T-helper 9 cell (primary cell): Measurements from ENCODE around the gene ADCY10.

Source experiments
- DNase-seq: peaks from one replicate; pipeline ENCODE4 v3.0.0-alpha.2; 2020

The ADCY10 gene

DNA sequence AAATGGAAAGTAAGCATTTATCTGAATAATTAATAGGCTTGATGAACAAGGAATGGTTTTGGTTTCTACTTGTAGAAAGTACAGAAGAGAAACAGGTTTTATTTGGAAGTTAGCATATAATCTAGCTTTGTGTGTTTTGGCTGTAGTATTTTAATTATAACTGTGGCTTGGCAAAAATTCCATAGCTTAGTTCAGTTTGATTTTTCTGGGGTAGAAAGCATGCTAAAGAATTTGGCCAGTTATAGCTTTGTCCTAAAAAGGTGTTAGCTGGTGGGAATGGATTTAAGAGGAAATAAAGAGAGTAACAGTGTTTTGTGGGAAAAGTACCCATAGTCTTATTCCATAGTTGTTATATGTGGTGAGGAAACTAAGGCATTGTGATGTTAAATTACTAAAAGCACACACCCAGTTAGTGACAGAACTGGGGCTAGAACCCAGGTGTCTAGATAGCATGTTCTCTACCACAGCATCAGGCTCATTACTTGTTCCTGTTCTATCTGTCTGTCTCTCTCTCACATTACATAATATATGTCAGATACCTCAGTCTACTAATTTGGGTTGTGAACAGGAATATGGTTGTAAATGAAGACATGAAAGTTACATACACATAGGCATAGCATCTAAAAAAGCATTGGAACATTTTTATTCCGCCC, 137.2 kb downstream of the ADCY10 start:
- DNase-seq, result no peak

DNA sequence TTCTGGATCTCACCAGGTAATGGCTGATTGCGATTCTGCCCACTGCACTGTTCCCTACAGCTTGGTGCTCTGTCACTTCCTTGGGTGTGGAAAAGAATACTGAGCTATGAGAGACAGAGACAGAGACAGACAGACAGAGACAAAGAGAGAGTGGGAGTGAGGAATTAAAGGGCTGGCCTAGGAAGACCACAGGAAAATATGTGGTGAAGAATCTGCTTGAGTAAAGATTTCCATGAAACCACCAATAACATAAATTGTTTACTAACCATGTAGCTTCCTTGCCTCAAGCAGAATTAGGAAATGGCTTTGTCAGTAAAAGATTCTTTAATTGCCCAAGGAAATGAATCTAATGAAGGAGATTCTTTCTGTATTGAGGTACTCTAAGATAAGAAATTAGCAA, 137.8 kb downstream of the ADCY10 start:
- DNase-seq, result no peak

DNA sequence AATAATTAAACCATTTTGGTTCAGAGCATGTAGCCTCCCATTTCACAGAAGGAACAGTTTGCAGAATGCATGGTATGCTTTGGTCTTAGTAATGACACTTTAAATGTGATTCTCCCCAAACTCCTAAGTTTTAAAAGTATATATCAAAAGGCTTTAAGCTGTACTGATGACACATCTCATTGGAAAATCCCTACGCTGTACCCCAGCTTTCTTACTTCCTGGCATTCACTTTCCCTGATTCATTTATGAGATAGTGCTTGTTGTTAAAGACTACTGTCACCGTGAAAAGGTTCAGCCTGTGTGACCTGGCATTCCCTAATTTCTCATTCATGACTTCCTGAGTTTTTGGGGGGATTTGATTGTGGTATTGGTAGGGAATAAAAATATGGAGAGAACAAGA, 138.8 kb downstream of the ADCY10 start:
- DNase-seq, result no peak

DNA sequence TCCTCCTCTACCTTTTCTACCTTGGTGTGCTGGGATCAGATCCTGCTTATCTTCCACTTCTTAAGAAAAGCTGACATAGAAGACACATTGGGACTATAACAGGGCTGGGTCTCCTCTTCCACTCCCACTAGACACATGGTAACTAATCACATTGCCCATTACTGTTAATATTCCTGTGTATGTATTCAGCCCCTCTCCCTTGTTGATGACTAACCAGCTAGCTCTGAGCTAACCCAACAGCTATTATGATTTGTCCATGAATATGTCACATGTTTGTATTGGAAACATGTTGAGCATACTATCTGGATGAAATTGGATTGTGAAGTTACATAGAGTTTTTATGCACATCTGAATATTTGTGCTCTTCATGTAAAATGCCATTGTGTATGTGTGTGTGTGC, 139.2 kb downstream of the ADCY10 start:
- DNase-seq, result no peak

DNA sequence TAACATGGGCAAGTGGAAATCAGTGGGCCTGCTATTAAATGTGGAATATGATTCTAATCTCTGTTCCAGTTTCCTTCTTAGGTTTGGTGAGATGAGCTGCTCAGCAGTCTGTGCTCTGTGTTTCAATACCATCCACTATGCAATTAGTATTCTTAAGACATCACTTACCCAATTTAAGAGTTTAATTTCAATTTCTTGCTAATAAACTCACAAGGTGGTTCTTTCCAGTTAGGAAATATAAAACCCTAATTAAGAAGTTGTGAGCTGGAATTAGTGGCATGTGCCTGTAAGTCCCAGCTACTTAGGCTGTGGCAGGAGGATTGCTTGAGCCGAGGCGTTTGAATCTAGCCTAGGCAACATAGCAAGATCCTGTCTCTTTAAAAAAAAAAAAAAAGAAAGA, 140.4 kb downstream of the ADCY10 start:
- no peak for DNase-seq

DNA sequence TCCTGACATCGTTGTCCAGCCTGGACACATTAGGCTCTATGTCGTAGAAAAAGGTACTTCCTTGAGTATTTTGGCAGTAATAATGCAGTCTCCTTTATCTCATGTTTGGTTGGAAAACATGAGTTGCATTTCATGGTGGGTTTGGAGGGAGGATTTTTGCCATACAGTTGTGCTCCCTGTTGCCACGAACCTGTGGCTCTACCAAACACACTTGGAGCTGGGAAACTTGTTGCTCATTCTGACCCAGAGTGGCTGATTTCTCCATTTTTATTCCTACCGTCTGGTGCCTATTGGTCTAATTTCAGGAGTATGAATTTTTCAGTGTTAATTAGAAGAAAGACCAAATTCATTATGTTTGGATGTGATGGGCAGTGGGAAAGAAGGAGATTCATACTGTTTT, 141.5 kb downstream of the ADCY10 start:
- no peak for DNase-seq

DNA sequence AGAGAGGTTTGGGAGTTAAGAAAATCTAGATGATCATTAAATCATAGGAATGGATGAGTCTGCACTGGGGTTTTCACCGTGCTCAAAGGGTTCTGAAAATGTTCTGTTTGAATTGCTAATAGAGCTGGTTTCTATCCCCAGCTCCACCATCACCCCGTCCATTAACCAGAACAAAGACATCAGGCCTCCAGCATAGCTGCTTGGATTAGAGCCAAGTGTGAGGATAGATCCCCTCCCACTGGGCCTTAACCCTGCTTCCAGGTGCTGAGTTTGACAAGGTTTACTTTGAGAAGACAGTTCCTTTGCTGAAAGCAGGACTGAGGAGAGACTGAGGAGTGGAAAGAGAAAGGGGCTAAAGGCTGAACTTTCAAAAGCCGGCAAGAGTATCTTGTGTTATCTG, 143.8 kb downstream of the ADCY10 start:
- no peak for DNase-seq

DNA sequence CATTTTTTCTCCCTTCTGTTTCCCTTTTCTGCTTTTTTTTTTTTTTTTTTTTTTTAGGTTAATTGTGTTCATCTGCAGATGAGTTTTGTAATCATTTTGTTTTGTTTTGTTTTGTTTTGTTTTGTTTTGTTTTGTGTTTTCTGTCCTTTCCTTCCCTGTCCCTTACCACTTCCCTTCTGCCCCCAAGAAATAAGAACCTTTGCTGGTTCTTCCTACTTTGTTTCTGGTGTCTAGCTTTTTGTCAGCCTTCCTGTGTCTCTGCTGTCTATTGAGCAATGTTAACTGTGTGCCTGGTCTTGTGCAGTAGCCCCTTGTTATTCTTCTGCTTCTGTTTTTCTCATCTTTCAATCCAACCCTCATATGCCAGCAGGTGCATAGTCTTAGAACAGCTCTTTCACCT, 146.2 kb downstream of the ADCY10 start:
- DNase-seq, result no peak

DNA sequence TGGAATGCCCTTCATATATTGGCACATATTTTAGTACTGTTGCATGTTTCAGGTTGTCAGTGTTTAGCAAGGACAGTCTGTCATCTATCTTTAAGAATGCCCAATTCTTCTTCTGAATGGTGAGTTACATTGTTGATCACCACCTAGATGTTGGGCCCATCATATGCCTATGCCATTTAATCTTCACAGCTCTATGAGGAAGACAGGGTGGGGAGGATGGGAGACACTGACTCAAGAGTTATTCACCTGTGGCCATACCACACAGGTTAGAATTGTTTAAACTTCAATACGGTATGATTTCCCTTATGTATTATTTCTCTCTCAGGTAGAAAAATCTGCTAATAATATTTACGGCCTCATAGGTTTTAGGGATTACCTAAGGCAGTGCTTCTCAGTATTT, 147.4 kb downstream of the ADCY10 start:
- DNase-seq, result no peak

DNA sequence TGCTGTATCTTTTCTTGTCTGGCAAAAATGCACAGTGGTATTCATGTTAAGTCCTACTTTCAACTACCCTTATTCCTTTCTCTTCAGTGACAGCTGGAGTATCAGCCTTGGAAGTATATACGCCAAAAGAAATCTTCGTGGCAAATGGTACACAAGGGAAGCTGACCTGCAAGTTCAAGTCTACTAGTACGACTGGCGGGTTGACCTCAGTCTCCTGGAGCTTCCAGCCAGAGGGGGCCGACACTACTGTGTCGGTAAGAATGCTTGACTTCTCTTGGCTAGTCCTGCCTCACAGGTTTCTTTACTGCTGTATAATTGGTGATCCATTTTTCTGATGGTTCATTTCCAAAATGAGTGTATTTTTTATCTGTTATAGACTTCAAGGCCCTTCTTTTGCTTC, 148.4 kb downstream of the ADCY10 start:
- no peak for DNase-seq

DNA sequence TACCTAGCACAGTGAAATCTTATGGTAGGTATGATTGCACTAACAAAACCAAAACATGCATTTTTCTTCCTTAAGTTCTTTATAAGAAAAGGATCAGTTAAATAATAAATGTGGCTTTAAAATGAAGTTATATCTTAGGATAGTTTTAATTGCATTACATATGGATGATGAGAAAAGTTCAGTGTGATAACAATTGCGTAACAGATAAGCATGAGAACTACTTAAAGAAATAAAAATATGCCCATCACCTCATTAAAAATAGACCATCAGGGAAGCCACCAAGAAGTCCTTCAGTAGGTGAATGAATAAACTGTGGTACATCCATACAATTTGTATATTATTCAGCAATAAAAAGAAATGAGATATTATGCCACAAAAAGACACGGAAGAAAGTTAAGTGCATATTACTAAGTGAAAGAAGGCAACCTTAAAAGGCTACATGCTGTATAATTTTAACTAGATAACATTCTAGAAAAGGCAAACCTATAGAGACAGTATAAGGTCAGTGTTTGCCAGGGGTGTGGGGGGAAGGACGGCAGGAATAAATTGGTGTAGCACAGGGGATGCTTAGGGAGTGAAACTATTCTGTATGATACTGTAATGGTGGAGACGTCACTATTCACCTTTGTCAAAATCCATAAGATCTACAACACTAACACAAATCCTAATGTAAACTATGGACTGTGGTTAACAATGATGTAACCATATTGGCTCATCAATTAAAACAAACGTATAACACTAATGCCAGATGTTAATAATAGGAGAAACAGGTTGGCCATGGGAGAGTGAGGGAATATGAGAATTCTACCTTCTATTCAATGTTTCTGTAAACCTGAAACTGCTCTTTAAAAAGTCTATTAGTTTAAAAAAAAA, 149.2 kb downstream of the ADCY10 start:
- DNase-seq, result no peak

DNA sequence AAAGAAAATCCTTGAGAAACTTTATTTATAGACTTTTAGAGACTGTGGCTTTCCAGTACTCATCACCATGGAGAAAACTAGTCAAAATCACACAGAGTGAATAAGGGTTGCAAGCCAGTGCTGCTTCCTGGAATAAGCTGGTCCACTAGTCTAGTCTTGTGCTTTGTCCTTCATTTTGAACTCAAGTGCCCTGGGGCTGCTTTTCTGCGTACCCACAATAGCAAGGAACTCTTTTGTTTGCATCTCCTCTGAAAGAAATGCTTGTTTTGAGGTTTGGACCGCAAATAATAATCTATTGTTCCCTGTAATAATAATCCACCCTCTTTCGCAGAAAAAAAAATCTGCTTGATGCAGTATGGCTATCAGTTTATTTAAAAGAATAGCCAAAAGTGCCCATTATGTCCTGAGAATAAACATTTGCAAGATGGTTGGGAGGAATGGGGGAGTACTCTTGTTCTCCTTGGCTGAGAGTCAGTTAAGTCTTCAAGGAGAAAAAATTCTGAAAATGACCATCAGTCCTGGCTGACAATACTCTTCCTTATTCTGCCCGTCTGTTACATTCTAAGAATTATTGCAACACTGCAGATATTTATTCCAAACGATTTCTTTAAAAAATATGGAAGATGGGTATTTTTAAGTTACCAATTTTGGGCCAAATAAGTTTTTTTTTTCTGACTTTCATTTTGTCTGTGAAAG, 150.3 kb downstream of the ADCY10 start:
- DNase-seq, result no peak

DNA sequence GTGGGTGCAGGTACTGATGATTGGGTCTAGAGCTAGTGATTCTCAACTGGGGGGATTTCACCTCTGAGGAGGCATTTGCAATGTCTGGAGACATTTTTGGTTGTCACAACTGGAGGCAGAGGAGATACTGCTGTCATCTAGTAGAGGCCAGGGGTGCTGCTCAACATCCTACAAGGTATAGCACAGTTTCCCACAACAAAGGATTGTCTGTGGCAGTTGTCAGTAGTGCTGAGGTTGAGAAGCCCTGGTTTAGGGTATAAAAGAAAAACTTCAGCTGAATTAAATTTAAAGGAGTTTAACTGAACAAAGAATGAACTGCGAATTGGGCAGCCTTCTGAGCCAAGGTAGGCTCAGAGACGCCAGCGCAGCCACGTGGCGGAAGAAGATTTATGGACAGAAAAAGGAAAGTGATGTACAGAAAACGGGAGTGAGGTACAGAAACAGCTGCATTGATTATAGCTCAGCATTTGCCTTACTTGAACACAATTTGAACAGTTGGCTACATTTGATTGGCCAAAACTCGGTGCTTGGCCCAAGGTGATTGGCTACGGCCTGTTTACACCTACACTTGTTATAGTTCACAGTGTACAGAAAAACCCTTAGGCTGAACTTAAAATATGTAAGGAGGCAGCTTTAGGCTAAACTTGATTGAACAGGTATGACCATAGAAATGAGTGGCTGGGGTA, 151.7 kb downstream of the ADCY10 start:
- no peak for DNase-seq

DNA sequence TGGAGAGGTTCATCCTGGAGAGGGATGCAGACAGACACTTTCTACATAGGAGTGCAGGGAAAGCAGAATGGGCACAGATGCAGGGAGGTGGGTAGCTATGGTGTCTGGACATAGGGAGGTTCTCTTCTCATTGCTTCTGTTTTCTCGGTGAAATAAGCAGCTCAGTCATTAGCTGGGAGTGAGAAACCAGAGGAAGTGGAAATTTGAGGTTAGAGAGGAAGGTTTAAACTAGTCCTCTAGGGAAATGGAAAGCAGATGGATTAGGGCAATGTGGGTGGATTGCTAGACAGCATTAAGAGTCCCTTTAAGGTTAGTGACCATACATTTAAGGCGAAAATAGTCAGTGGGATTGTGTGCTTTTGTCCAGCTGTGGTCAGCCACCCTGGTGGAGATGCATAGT, 152.5 kb downstream of the ADCY10 start:
- DNase-seq, result no peak
